NCI-H446 treated with DMSO at 0.1 percent for 48 hours (cell line): Measurements from ENCODE around the gene ATL2.
"Not testable (repeated sequence)": the region's sequence is repeated elsewhere in the genome, so short reads cannot be mapped to it uniquely, and the experiment has no call there.

Source experiments
- DNase-seq: peaks from one replicate; lab custom pipeline; 2025; lab: John Stamatoyannopoulos, UW

The ATL2 gene

DNA sequence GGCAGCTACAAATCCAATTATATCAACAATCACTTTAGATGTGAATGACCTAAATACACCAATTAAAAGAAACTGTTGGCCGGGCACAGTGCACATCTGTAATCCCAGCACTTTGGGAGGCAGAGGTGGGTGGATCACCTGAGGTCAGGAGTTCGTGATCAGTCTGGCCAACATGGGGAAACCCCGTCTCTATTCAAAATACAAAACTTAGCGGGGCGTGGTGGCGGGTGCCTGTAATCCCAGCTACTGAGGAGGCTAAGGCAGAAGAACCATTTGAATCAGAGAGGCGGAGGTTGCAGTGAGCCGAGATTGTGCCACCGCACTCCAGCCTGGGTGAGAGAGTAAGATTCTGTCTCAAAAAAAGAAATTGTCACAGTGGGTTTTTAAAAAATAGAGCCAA lies 49.5 kb downstream of the ATL2 start:
- DNase-seq = no peak

DNA sequence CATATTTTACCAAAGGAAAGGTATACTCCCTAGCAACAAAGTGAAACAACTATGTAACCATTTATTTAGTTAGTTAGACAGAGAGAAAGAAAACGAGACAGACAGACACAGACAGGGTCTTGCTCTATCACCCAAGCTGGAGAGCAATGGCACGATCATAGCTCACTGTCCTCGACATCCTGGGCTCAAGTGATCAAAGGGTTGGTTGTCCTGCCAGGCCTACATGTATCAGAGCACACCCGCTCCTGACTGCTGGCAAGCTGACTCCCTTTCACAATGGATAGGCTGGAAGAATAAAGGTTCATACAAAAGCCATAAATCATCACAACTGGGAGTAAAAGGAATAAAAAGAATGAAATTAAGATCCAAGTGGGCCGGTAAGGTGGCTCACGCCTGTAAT lies 53.5 kb downstream of the ATL2 start:
- DNase-seq = no peak

DNA sequence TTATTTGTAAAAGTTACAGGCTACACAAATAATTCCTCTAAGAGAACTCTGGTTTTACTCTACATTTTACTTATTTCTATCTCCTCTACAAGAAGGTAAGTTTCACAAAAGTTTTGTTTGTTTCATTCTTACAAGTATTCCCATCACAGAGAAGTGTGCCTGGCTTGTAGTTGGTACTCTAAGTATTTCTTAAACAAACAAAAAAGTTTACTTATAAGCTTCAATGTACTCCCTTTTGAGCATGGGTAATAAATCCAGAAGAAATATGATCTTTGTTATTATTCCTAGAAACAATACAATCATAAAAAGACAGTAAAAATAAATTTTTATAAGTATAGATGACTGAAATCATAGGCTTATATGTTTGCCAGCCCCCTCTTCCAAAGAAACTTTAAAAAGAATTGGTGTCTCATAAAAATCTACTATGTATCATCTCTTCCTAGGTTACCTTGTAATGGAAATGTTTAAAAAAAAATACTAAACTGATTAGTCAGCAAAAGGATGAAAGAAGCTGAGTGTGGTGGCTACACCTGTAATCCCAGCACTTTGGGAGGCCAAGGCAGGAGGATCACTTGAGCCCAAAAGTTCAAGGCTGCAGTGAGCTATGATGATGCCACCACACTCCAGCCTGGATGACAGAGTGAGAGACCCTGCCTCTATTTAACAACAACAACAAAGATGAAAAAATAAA lies 54.7 kb downstream of the ATL2 start:
- DNase-seq = no peak

- not testable (repeated sequence) for DNase-seq
Observed at GRCh38 chr2:38319240-38319639, 57.8 kb downstream of the ATL2 start.

GRCh38 chr2:38317725-38318124 lies 59.3 kb downstream of the ATL2 start:
- no peak for DNase-seq

DNA sequence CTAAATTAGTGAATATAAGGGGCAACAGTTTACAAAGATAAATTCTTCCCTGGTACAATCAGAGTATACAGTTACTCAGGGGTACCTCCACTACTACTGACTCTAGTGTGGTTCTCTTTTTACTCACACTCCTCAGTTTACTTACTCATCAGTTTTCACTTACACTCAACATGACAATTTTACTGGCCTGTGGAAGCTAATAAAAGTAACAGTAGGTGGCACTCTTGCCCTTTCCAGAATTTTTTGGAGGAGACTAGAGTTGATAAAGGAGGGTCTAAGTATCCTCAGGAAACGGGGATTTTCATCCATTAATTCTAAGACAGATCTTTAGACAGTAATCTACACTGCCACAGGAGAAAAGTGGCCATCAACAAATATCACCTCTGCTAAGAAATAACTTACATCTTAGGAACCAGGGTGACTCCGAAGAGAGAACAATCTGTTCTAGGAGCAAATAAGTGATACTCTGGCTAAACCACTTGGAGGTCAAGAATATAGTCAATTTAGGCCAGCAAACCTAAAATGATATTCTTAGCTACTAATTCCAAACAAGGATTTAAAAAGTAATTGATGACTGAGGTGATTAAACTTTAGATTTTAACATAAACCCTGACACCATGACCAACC lies 61.3 kb downstream of the ATL2 start:
- DNase-seq = no peak

DNA sequence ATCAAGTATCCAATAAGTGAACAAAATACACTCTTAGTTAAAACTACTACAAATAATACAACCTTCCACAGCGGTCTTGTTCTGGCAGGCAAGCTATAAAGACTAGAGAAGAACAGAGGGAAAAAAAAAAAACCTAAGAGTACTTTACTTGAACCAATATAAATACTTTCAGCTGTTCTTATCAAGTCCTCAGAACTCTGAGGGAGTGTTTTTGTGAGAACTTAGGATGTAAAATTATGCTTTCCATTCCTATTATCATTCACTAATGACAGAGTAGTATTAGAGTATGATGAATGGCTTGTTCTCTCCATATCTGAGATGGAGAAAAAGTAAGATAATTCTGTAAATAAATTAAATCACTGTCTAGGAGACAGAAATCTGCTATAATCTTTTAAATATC lies 68.3 kb downstream of the ATL2 start:
- DNase-seq = no peak

GRCh38 chr2:38301969-38302702 lies 74.9 kb downstream of the ATL2 start:
- no peak for DNase-seq

- no peak for DNase-seq
Observed at GRCh38 chr2:38301340-38301968, 75.6 kb downstream of the ATL2 start.

DNA sequence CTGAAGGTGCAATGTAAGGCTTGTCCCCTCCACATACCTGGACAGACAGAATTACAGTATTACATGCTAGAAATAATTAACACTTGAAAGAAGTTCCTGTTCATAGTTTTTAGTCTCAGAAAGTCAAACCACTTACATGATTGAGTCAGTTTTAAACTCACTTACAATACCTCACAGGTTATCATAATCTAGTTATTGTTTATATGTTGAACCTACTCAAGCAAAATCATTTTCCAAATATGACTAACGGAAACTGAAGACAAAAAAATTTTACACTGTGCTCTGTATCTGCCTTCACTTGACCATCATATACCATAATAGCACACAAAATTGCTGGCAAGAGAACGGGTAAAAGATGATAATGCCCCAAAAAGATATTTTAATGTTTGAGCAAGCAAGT lies 78.5 kb downstream of the ATL2 start:
- DNase-seq = no peak

- DNase-seq = no peak
Observed at GRCh38 chr2:38296197-38296780, 80.8 kb downstream of the ATL2 start.

- DNase-seq = no peak
Observed at GRCh38 chr2:38294597-38294996, 82.5 kb downstream of the ATL2 start.

- DNase-seq = no peak
Observed at GRCh38 chr2:38293152-38293865, 83.8 kb downstream of the ATL2 start.

GRCh38 chr2:38290332-38290731 lies 86.7 kb downstream of the ATL2 start:
- DNase-seq = no peak

- DNase-seq = no peak
Observed at GRCh38 chr2:38284971-38285370, 92.1 kb downstream of the ATL2 start.

GRCh38 chr2:38281095-38281742 lies 95.9 kb downstream of the ATL2 start:
- DNase-seq = no peak

- DNase-seq = no peak
Observed at GRCh38 chr2:38279201-38279600, 97.9 kb downstream of the ATL2 start.

- DNase-seq = not testable (repeated sequence)
Observed at GRCh38 chr2:38278117-38278438, 99.0 kb downstream of the ATL2 start.

DNA sequence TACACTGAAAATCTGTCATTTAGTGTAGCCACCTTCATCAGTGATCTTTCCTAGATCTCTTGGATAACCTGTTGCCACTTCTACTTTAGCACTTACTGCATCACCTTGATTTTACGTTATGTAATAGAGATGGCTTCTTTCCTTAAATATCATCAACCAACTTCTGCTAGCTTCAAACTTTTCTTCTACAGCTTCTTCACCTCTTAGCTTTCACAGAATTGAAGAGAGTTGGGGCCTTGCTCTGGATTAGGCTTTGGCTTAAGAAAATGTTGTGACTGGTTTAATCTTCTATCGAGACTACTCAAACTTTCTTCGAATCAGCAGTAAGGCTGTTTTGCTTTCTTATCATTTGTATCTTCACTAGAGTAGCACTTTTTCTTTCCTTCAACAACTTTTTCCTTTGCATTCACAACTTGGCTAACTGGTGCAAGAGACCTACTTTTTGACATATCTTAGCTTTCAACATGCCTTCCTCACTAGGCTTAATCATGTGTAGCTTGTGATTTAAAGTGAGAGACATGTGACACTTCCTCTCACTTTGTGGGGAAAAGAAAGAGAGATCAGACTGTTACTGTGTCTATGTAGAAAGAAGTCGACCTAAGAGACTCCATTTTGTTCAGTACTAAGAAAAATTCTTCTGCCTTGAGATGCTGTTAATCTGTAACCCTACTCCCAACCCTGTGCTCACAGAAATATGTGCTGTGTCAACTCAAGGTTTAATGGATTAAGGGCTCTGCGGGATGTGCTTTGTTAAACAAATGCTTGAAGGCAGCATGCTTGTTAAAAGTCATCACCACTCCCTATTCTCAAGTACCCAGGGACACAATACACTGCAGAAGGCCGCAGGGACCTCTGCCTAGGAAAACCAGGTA lies 99.6 kb downstream of the ATL2 start:
- DNase-seq = no peak
